CD4-positive, alpha-beta T cell (primary cell): Measurements from ENCODE around the gene FAM98C. TPM values are rescaled to one million over a fixed set of nuclear protein-coding genes. Genes with fewer than 3 reads are reported as not detected.

Source experiments
- ATAC-seq: fragments of 200-7000 bp; cut with Tn5 transposase; one replicate; pipeline ENCODE4 v1.10.0; 2022; ENCODE audit warnings: mild to moderate bottlenecking; ENCODE audit not compliant: poor library complexity
- CTCF ChIA-PET: fragments of 350-600 bp; sonication (Branson Sonifier 250); formaldehyde crosslinking; loops from one replicate; lab custom pipeline; 2021; ENCODE audit warnings: antibody characterized with exemption, inconsistent platforms; lab: Charles Lee
- POLR2A ChIA-PET: fragments of 350-600 bp; sonication (Branson Sonifier 250); formaldehyde crosslinking; loops from one replicate; lab custom pipeline; 2021; ENCODE audit warnings: antibody characterized with exemption, inconsistent platforms; lab: Charles Lee
- DNase-seq, 14 experiments: peaks; one replicate each; pipeline ENCODE4 v3.0.0-alpha.2; 2013 to 2020; ENCODE audit warnings: mixed read lengths in 2 of 14
- H3K27ac ChIP-seq, 2 donors: one replicate each; pipeline versions ENCODE4 v1.5.1 to v1.7.0; 2013; ENCODE audit warnings: low read length in 2 of 2, low read depth in 1 of 2, mild to moderate bottlenecking in 1 of 2
- H3K27me3 ChIP-seq, 2 experiments: 1 replicate in 1 of 2; 2 replicates in 1 of 2; pipeline versions ENCODE4 v1.6.1 to v1.7.0; 2013; ENCODE audit warnings: low read length in 2 of 2, control low read depth in 1 of 2, mild to moderate bottlenecking in 1 of 2, moderate library complexity in 1 of 2; ENCODE audit not compliant: insufficient read depth in 2 of 2, control insufficient read depth in 1 of 2
- H3K36me3 ChIP-seq: one replicate; pipeline ENCODE4 v1.6.1; 2013; ENCODE audit warnings: low read length, control low read depth; ENCODE audit not compliant: insufficient read depth
- H3K4me1 ChIP-seq: one replicate; pipeline ENCODE4 v1.6.1; 2013; ENCODE audit warnings: low read length, control low read depth; ENCODE audit not compliant: insufficient read depth
- H3K4me3 ChIP-seq: one replicate; pipeline ENCODE4 v1.5.1; 2013; ENCODE audit warnings: mild to moderate bottlenecking, low read length, moderate library complexity
- H3K9me3 ChIP-seq, 2 experiments: 1 replicate in 1 of 2; 2 replicates in 1 of 2; pipeline versions ENCODE4 v1.6.1 to v1.7.0; 2013; ENCODE audit warnings: low read length in 2 of 2, mild to moderate bottlenecking in 2 of 2, control low read depth in 1 of 2, moderate library complexity in 1 of 2; ENCODE audit not compliant: control insufficient read depth in 1 of 2, insufficient read depth in 1 of 2
- H3K27ac Mint-ChIP-seq: one replicate; pipeline ENCODE4 v1.8.0; 2020; ENCODE audit warnings: mixed read lengths
- H3K27me3 Mint-ChIP-seq: one replicate; pipeline ENCODE4 v1.8.0; 2021; ENCODE audit warnings: mixed read lengths
- H3K36me3 Mint-ChIP-seq: one replicate; pipeline ENCODE4 v1.8.0; 2021; ENCODE audit warnings: low read depth, mixed read lengths
- H3K4me1 Mint-ChIP-seq: one replicate; pipeline ENCODE4 v1.8.0; 2021; ENCODE audit warnings: low read depth, mixed read lengths
- H3K4me3 Mint-ChIP-seq: one replicate; pipeline ENCODE4 v1.8.0; 2020; ENCODE audit warnings: mild to moderate bottlenecking, mixed read lengths
- H3K9me3 Mint-ChIP-seq: one replicate; pipeline ENCODE4 v1.8.0; 2020; ENCODE audit warnings: mixed read lengths
- intact Hi-C, 2 experiments: fragments of 100-400 bp; cut with DNase I in 1 of 2; cut with micrococcal nuclease in 1 of 2; formaldehyde crosslinking; loops; one replicate each; pipeline versions ENCODE4 v1.15.1 to v1.9.0; 2023 to 2025; cut with DNase I, micrococcal nuclease
- total RNA-seq, 174 experiments: library from RNA in 2 of 174; stranded (reverse) in 2 of 174; gene quantifications; one replicate each; pipeline ENCODE4 v1.2.3 and lab custom pipeline; 2021 to 2026
- TF ChIP-seq, protein P1 (sequence below): fragments of 200-600 bp; IDR thresholded peaks from one replicate; pipeline ENCODE4 v1.8.0; 2022; ENCODE audit warnings: antibody characterized with exemption, mild to moderate bottlenecking

Gene FAM98C
- total RNA-seq, 2 experiments from 2014 or later, result 33.2 to 36.1 TPM

GRCh38 chr19:38388349-38389100, 14.4 kb upstream of the FAM98C start, which contains the start of gene SPRED3:
SPRED3 (plus strand) TSS chr19:38388697; CDS start chr19:38390303, 1,606 bp downstream.
- intact Hi-C loops, result loop anchor here (2.0 to 5.0 kb wide), 3 partner anchors 14 to 51 kb away; partner anchors contain the start of genes CATSPERG (in 1 of the 2), FAM98C (in 1 of the 2) and PSMD8 (in 1 of the 2)
- peaks cover 17 to 18% of the 10 kb centered on the region in 2 experiments for H3K27me3 ChIP-seq
- peak within 1 kb of the TSS; percentile 94 for H3K4me3 Mint-ChIP-seq
- TF ChIP-seq, protein P1, sequence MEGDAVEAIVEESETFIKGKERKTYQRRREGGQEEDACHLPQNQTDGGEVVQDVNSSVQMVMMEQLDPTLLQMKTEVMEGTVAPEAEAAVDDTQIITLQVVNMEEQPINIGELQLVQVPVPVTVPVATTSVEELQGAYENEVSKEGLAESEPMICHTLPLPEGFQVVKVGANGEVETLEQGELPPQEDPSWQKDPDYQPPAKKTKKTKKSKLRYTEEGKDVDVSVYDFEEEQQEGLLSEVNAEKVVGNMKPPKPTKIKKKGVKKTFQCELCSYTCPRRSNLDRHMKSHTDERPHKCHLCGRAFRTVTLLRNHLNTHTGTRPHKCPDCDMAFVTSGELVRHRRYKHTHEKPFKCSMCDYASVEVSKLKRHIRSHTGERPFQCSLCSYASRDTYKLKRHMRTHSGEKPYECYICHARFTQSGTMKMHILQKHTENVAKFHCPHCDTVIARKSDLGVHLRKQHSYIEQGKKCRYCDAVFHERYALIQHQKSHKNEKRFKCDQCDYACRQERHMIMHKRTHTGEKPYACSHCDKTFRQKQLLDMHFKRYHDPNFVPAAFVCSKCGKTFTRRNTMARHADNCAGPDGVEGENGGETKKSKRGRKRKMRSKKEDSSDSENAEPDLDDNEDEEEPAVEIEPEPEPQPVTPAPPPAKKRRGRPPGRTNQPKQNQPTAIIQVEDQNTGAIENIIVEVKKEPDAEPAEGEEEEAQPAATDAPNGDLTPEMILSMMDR, result no peak
- peaks cover 30% of the 10 kb centered on the region for H3K4me1 Mint-ChIP-seq
- H3K27ac Mint-ChIP-seq, result peak within 1 kb of the TSS; percentile 70
- POLR2A ChIA-PET, result interaction anchor here (0.8 to 4.3 kb wide), 9 partner anchors 7 to 1071 kb away, joined by 3 to 45 read pairs (median 5); partner anchors contain the start of genes CATSPERG, EIF3K, FAM98C and MRPS12
- peaks cover 44% of the 10 kb centered on the region for H3K4me1 ChIP-seq
- DNase-seq, result peak in 2 of 14 experiments; percentile 40 to 46
- CTCF ChIA-PET, result interaction anchor here (1.7 to 4.7 kb wide), 3 partner anchors 14 to 53 kb away, joined by 11 to 45 read pairs (median 11); partner anchors contain the start of genes CATSPERG, FAM98C and PSMD8
- peaks cover 0 to 5% of the 10 kb centered on the region in 2 experiments for H3K9me3 ChIP-seq
- peak within 1 kb of the TSS; percentile 58 for H3K4me3 ChIP-seq
- peaks cover 33% of the 10 kb centered on the region for H3K27me3 Mint-ChIP-seq
- H3K36me3 Mint-ChIP-seq, result peaks cover 30% of the 10 kb centered on the region
- H3K9me3 Mint-ChIP-seq, result no peaks in the 10 kb centered on the region
- peaks cover 2% of the 10 kb centered on the region for H3K36me3 ChIP-seq
- ATAC-seq, result no peak
- H3K27ac ChIP-seq, result no peak within 1 kb of the TSS

DNA sequence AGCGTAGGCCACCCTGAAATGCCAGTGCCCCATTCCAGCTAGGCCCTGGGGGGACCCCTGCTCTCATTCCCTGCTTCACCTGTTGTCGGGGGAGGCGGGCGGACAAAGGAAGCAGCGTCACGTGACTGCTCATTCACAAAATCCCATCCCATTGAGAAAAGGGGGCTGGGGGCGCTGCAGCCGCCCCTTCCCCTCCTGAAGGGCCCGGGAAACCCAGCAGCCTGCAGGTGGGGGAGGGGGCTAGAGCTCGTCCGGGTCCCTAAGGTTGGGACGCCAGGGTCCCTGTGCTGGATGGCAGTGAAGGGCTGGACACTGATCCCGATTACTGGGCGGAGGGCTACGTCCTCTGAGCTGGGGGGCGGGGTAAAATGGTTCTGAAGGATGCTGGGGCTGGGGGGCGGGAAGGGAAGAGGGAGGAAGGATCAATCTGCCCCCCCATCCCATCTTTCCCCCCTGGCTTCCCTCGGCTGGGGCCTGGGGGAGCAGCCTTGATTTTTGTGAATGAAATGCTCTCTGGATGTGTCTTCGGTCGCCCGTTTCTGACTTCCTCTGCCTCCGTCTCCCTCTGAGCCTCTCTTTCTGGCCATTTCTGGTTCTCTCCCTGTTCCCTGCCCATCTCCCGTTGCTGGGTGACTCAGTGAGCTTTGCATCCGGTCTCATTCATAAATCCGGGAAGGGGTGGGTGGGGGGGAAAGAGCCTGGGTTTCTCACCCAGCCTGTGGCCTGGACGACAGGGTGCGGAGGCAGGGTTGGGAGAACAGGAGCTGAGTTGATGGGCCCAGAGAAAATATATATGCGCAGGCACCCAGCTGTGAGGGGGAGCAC, 13.6 kb upstream of the FAM98C start:
- H3K4me1 Mint-ChIP-seq, result peaks cover 36% of the 10 kb centered on the region
- intact Hi-C loops, result loop anchor here (2.0 to 5.0 kb wide), 3 partner anchors 13 to 52 kb away; partner anchors contain the start of genes CATSPERG (in 1 of the 2), FAM98C (in 1 of the 2) and PSMD8 (in 1 of the 2)
- no peaks in the 10 kb centered on the region for H3K9me3 Mint-ChIP-seq
- no peak overlapping the region for H3K27ac ChIP-seq
- H3K9me3 ChIP-seq, result peaks cover 0 to 5% of the 10 kb centered on the region in 2 experiments
- ChIA-PET CTCF (interaction anchor here (0.6 to 4.7 kb wide), 2 partner anchors 14 to 538 kb away, joined by 3 to 45 read pairs; partner anchors contain the start of gene FAM98C), POLR2A (interaction anchor here (0.6 to 4.3 kb wide), 4 partner anchors 14 to 245 kb away, joined by 3 to 45 read pairs (median 24); partner anchors contain the start of genes EIF3K, FAM98C and PSMD8)
- H3K27me3 Mint-ChIP-seq, result peaks cover 29% of the 10 kb centered on the region
- peaks cover 45% of the 10 kb centered on the region for H3K4me1 ChIP-seq
- TF ChIP-seq, protein P1, result no peak
- peaks cover 15 to 17% of the 10 kb centered on the region in 2 experiments for H3K27me3 ChIP-seq
- peak in 4 of 14 experiments; percentile 13 to 47 (median 28) for DNase-seq
- peak overlapping the region; percentile 37 for H3K4me3 ChIP-seq
- no peak overlapping the region for H3K27ac Mint-ChIP-seq
- peak overlapping the region; percentile 74 for H3K4me3 Mint-ChIP-seq
- no peaks in the 10 kb centered on the region for H3K36me3 ChIP-seq
- H3K36me3 Mint-ChIP-seq, result peaks cover 22% of the 10 kb centered on the region
- no peak for ATAC-seq
